SK-N-SH (cell line): ENCODE data around the gene CEP250.

Experiments
- POLR2AphosphoS5 ChIP-seq: IDR thresholded peaks from 2 replicates; pipeline ENCODE4 v1.6.1; 2012; ENCODE audit warnings: low read depth, low read length
- TF ChIP-seq, protein P1 (sequence below): fragments of 200-600 bp; sonication (generic); IDR thresholded peaks from 2 replicates; pipeline ENCODE4 v1.6.1; 2017; ENCODE audit warnings: antibody characterized with exemption, mild to moderate bottlenecking, moderate library complexity

DNA sequence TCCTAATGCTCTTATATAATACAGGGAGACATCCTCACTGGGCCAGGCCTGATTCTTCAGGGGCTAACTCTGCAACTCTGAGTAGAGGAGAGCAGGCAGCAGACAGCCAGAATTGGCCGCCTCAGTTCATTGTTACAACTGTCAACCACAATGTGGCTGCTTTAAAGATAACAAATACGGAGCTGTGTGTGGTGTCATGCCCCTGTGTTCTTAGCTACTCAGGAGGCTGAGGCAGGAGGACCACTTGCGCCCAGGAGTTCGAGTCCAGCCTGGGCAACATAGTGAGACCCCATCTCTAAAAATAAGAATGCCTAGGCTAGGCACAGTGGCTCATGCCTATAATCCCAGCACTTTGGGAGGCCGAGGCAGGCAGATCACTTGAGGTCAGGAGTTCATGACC, 34.3 kb downstream of the CEP250 start:
- no peak for TF ChIP-seq POLR2AphosphoS5
- TF ChIP-seq, protein P1, sequence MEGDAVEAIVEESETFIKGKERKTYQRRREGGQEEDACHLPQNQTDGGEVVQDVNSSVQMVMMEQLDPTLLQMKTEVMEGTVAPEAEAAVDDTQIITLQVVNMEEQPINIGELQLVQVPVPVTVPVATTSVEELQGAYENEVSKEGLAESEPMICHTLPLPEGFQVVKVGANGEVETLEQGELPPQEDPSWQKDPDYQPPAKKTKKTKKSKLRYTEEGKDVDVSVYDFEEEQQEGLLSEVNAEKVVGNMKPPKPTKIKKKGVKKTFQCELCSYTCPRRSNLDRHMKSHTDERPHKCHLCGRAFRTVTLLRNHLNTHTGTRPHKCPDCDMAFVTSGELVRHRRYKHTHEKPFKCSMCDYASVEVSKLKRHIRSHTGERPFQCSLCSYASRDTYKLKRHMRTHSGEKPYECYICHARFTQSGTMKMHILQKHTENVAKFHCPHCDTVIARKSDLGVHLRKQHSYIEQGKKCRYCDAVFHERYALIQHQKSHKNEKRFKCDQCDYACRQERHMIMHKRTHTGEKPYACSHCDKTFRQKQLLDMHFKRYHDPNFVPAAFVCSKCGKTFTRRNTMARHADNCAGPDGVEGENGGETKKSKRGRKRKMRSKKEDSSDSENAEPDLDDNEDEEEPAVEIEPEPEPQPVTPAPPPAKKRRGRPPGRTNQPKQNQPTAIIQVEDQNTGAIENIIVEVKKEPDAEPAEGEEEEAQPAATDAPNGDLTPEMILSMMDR = no peak
